Urothelium cell line (cell line): ENCODE data around the gene EARS2.
"Not testable (repeated sequence)": the region's sequence is repeated elsewhere in the genome, so short reads cannot be mapped to it uniquely, and the experiment has no call there.

Experiments
- DNase-seq: peaks from one replicate; pipeline ENCODE4 v3.0.0; 2011; ENCODE audit warnings: low spot score, mixed read lengths
- FAIRE-seq: peaks from 2 replicates; lab custom pipeline; 2011; peaks lifted over from hg19 to GRCh38; lab: Jason Lieb, UNC

The EARS2 gene

GRCh38 chr16:23570992-23571632 lies 14.0 kb upstream of the EARS2 start:
- no peak for FAIRE-seq
- no peak for DNase-seq

GRCh38 chr16:23567602-23568001 lies 10.5 kb upstream of the EARS2 start:
- FAIRE-seq: no peak
- DNase-seq: no peak

GRCh38 chr16:23566724-23567123 lies 9.6 kb upstream of the EARS2 start:
- FAIRE-seq: no peak
- no peak for DNase-seq

- FAIRE-seq: no peak
- no peak for DNase-seq
These were observed 7.6 kb upstream of the EARS2 start for GRCh38 chr16:23564575-23565363.

GRCh38 chr16:23563186-23563585 lies 6.0 kb upstream of the EARS2 start:
- no peak for DNase-seq
- FAIRE-seq: no peak

GRCh38 chr16:23562505-23562904 lies 5.4 kb upstream of the EARS2 start:
- no peak for DNase-seq
- FAIRE-seq: no peak

- FAIRE-seq (no peak), DNase-seq (no peak)
These were observed 4.4 kb upstream of the EARS2 start for GRCh38 chr16:23561586-23561985.

- no peak for DNase-seq
- FAIRE-seq: no peak
These were observed 891 bp upstream of the EARS2 start for GRCh38 chr16:23557779-23558702.

GRCh38 chr16:23554536-23554935 lies 2.6 kb downstream of the EARS2 start:
- DNase-seq (no peak), FAIRE-seq (no peak)

GRCh38 chr16:23552161-23552560 lies 5.0 kb downstream of the EARS2 start:
- DNase-seq (no peak), FAIRE-seq (no peak)

- FAIRE-seq: no peak
- DNase-seq: no peak
These were observed 7.2 kb downstream of the EARS2 start for GRCh38 chr16:23549938-23550337.

- FAIRE-seq: no peak
These were observed 12.7 kb downstream of the EARS2 start for GRCh38 chr16:23544436-23544835.

GRCh38 chr16:23540817-23541178 lies 16.4 kb downstream of the EARS2 start:
- not testable (repeated sequence) for DNase-seq, FAIRE-seq

More at GRCh38 chr16:23544436-23544835, 12.7 kb downstream of the EARS2 start:
- no peak for DNase-seq

GRCh38 chr16:23539984-23540816 lies 16.9 kb downstream of the EARS2 start:
- no peak for DNase-seq
- no peak for FAIRE-seq

GRCh38 chr16:23538919-23539278 lies 18.3 kb downstream of the EARS2 start:
- FAIRE-seq (no peak), DNase-seq (no peak)

- DNase-seq (no peak), FAIRE-seq (no peak)
These were observed 19.8 kb downstream of the EARS2 start for GRCh38 chr16:23537390-23537789.

GRCh38 chr16:23535901-23536300 lies 21.2 kb downstream of the EARS2 start:
- DNase-seq: no peak
- no peak for FAIRE-seq

GRCh38 chr16:23534868-23535860 lies 22.0 kb downstream of the EARS2 start:
- FAIRE-seq (no peak), DNase-seq (no peak)

GRCh38 chr16:23532448-23532847 lies 24.7 kb downstream of the EARS2 start:
- FAIRE-seq: no peak
- DNase-seq: no peak
